Epithelial cell of esophagus (primary cell): ENCODE data around the gene PAEP.

Source experiments
- DNase-seq: peaks from one replicate; pipeline ENCODE4 v3.0.0; 2010; ENCODE audit warnings: low read depth
- H3K4me3 ChIP-seq: 2 replicates; pipeline ENCODE4 v1.5.1; 2011; ENCODE audit warnings: mild to moderate bottlenecking, low read length, control low read depth
- CTCF ChIP-seq: IDR thresholded peaks from 2 replicates; pipeline ENCODE4 v1.5.1; 2011; ENCODE audit warnings: low read depth, mild to moderate bottlenecking, low read length, control low read depth, inconsistent platforms; ENCODE audit not compliant: insufficient read depth; ENCODE audit errors: missing control alignments

Gene PAEP

GRCh38 chr9:135575995-135576631 is 14.6 kb downstream of the PAEP start:
- no peak for TF ChIP-seq CTCF
- H3K4me3 ChIP-seq = no peak overlapping the region
- DNase-seq = no peak

- no peak for DNase-seq
- H3K4me3 ChIP-seq = no peak overlapping the region
- no peak for TF ChIP-seq CTCF
These were observed 15.7 kb downstream of the PAEP start for GRCh38 chr9:135577256-135577655.

GRCh38 chr9:135579356-135579755 is 17.8 kb downstream of the PAEP start:
- no peak for TF ChIP-seq CTCF
- no peak for DNase-seq
- H3K4me3 ChIP-seq = no peak overlapping the region

GRCh38 chr9:135579889-135580660 is 18.5 kb downstream of the PAEP start:
- DNase-seq = no peak
- H3K4me3 ChIP-seq = no peak overlapping the region
- TF ChIP-seq CTCF = no peak

DNA sequence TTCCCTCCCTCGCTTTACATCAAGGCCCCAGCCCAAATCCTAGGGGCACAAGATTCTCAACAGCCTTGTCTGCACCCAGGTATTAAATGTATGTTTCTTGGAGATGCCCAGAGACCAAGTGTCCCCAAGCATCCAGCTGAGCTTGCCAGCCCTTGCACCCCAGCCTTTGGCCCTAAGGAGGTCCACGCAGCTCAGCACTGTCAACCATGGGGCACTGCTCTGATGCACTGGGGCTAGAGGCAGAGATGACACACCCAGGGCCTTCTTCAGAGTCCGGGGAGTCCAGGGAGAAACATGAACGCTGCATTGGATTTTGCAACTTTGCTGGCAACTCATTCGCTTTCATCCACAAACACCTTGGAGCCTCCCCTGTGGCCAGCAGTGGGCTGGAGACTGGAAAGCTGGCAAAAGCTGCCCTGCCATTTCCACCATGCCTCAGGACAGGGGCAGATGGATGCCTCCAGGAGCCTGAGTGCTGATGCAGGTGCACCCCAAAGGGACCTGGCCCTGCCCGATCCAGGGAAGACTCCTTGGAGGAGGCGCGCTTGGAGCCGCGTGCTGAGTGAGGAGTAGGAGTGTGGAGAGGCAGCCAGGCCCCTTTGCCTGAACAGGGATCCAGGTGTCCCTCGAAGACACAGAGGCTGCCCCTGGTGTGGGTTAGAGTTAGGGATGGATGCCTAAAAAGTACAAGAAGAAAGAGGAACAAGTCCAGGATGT is 19.3 kb downstream of the PAEP start:
- no peak overlapping the region for H3K4me3 ChIP-seq
- DNase-seq = no peak
- TF ChIP-seq CTCF = no peak

- no peak for DNase-seq
- no peak for TF ChIP-seq CTCF
- H3K4me3 ChIP-seq = no peak overlapping the region
These were observed 20.3 kb downstream of the PAEP start for GRCh38 chr9:135581636-135582426.
